GM19468 (cell line): ENCODE results near the gene CEACAM8.
"Not testable (repeated sequence)": the region's sequence is repeated elsewhere in the genome, so short reads cannot be mapped to it uniquely, and the experiment has no call there.

Experiments
- ATAC-seq: cut with Tn5 transposase; IDR thresholded peaks from one replicate; pipeline ENCODE4 v1.9.1; 2021; ENCODE audit warnings: mild to moderate bottlenecking, moderate library complexity, moderate number of reproducible peaks; ENCODE audit not compliant: unreplicated experiment; ENCODE audit errors: extremely low read depth

The CEACAM8 gene

GRCh38 chr19:42547929-42548328 is 46.8 kb downstream of the CEACAM8 start:
- no peak for ATAC-seq

GRCh38 chr19:42546831-42547500 is 47.8 kb downstream of the CEACAM8 start:
- no peak for ATAC-seq

- ATAC-seq = no peak
These were observed 50.6 kb downstream of the CEACAM8 start for GRCh38 chr19:42544146-42544545.

- no peak for ATAC-seq
These were observed 51.9 kb downstream of the CEACAM8 start for GRCh38 chr19:42542791-42543190.

- ATAC-seq = no peak
These were observed 54.6 kb downstream of the CEACAM8 start for GRCh38 chr19:42540071-42540553.

- no peak for ATAC-seq
These were observed 55.6 kb downstream of the CEACAM8 start for GRCh38 chr19:42538841-42539709.

- not testable (repeated sequence) for ATAC-seq
These were observed 59.4 kb downstream of the CEACAM8 start for GRCh38 chr19:42535276-42535675.

GRCh38 chr19:42534391-42534790 is 60.3 kb downstream of the CEACAM8 start:
- no peak for ATAC-seq

GRCh38 chr19:42532891-42533290 is 61.8 kb downstream of the CEACAM8 start:
- ATAC-seq = no peak

GRCh38 chr19:42531313-42531712 is 63.4 kb downstream of the CEACAM8 start:
- ATAC-seq = no peak
